Gastrocnemius medialis (tissue), 4 donors: ENCODE measurements around the gene CCT5.

Experiments
- CTCF ChIP-seq, 5 experiments: fragments of 450-650 bp in 3 of 5; fragments of 200-600 bp in 2 of 5; sonication (generic) in 2 of 5; IDR thresholded peaks in 4 of 5; conservative IDR thresholded peaks in 1 of 5; 1 replicate in 4 of 5; 2 replicates in 1 of 5; pipeline ENCODE4 v1.5.1; 2016 to 2019; ENCODE audit warnings: antibody characterized with exemption in 5 of 5, mild to moderate bottlenecking in 3 of 5, moderate library complexity in 3 of 5
- POLR2A ChIP-seq, 2 donors: fragments of 450-650 bp; IDR thresholded peaks; one replicate each; pipeline ENCODE4 v1.6.1; 2017; ENCODE audit warnings: antibody characterized with exemption in 2 of 2, mild to moderate bottlenecking in 2 of 2, moderate library complexity in 2 of 2

- TF ChIP-seq POLR2A (IDR thresholded peaks at IDR 0.05) (no peak), CTCF (IDR thresholded peaks at IDR 0.05 in 4 of 5, conservative IDR thresholded peaks at IDR 0.05 in 1 of 5) (no peak)
Measured at GRCh38 chr5:10291692-10292339, 41.7 kb downstream of the CCT5 start.
